Hepatocyte (in vitro differentiated cells): ENCODE results near the gene SOBP.

ENCODE experiments used
- EZH2 ChIP-seq: fragments of 200-600 bp; sonication (generic); IDR thresholded peaks from 2 replicates; pipeline ENCODE4 v1.6.1; 2016; ENCODE audit warnings: antibody characterized with exemption, mild to moderate bottlenecking, borderline replicate concordance
- EZH2phosphoT487 ChIP-seq: fragments of 200-600 bp; sonication (generic); IDR thresholded peaks from one replicate; pipeline ENCODE4 v1.6.1; 2018; ENCODE audit warnings: antibody characterized with exemption, mild to moderate bottlenecking, low read depth, moderate library complexity; ENCODE audit not compliant: unreplicated experiment, severe bottlenecking
- TF ChIP-seq, protein P1 (sequence below): fragments of 200-600 bp; sonication (generic); IDR thresholded peaks from 2 replicates; pipeline ENCODE4 v1.5.1; 2016; ENCODE audit warnings: antibody characterized with exemption, mild to moderate bottlenecking; ENCODE audit not compliant: poor library complexity

DNA sequence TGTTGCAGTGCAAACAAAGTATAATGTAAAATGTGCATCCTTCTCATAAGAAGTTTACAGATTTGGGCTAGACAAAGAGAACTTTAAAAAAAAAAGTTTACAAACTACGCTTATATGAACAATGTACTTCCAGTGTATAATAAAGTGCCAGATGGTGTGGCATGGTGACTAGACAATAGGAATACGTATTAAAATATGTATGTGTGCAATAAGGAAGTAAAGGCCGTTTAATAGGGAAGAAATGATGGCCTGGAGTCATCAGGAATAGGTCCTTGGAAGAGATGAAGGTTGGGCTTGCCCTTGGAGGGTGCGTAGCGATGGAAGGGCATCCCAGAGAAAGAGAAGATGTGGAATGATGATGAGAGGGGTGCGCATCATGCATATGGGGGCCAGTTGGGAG lies 108.2 kb downstream of the SOBP start:
- TF ChIP-seq, protein P1, sequence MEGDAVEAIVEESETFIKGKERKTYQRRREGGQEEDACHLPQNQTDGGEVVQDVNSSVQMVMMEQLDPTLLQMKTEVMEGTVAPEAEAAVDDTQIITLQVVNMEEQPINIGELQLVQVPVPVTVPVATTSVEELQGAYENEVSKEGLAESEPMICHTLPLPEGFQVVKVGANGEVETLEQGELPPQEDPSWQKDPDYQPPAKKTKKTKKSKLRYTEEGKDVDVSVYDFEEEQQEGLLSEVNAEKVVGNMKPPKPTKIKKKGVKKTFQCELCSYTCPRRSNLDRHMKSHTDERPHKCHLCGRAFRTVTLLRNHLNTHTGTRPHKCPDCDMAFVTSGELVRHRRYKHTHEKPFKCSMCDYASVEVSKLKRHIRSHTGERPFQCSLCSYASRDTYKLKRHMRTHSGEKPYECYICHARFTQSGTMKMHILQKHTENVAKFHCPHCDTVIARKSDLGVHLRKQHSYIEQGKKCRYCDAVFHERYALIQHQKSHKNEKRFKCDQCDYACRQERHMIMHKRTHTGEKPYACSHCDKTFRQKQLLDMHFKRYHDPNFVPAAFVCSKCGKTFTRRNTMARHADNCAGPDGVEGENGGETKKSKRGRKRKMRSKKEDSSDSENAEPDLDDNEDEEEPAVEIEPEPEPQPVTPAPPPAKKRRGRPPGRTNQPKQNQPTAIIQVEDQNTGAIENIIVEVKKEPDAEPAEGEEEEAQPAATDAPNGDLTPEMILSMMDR = no peak
- TF ChIP-seq EZH2 (no peak), EZH2phosphoT487 (no peak)
